ENCODE data around the gene TCERG1L. TPM values are rescaled to one million over a fixed set of nuclear protein-coding genes. Genes with fewer than 3 reads are reported as not detected.

TCERG1L gene
- total RNA-seq, 6 experiments from 2014 or later: not detected

DNA sequence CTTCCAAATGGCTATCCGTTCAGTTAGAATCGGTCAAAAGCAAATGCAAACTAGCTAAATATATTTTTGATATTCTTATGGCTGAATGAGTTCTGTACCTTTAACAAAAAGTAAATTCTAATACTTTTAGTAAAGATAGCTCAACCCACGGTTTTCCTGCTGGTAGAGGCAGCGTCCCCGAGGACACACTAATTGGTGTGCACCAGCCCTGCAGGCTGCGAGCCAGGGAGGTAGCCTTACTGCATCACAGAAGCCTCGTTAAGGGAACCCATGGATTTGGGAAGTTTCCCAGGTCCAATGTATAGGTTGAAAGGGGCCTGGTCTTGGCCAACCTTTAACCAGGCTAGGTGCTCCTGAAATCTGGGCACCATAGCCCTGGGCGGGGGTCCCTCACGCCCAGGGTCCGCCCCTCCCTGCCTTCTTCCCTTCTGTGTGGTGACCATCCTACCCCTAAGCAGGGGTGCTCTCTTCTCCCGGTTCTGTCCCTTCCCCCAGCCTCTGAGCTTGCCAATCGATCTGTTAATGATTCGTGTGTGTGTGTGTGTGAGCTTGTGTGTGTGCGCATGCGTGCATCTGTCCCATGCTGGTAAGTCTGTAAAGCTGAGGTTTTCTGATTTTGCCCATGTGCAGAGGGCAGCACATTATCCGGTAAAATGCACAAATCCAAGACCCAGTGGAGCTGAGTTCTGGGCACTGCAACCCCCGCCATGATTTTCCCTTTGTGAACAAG is 191.7 kb downstream of the TCERG1L start:
- intact Hi-C loops (cut with DNase I): no loop called here
- TF ChIP-seq, protein P1, sequence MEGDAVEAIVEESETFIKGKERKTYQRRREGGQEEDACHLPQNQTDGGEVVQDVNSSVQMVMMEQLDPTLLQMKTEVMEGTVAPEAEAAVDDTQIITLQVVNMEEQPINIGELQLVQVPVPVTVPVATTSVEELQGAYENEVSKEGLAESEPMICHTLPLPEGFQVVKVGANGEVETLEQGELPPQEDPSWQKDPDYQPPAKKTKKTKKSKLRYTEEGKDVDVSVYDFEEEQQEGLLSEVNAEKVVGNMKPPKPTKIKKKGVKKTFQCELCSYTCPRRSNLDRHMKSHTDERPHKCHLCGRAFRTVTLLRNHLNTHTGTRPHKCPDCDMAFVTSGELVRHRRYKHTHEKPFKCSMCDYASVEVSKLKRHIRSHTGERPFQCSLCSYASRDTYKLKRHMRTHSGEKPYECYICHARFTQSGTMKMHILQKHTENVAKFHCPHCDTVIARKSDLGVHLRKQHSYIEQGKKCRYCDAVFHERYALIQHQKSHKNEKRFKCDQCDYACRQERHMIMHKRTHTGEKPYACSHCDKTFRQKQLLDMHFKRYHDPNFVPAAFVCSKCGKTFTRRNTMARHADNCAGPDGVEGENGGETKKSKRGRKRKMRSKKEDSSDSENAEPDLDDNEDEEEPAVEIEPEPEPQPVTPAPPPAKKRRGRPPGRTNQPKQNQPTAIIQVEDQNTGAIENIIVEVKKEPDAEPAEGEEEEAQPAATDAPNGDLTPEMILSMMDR (IDR thresholded peaks at IDR 0.05): no peak
- no peak for TF ChIP-seq POLR2A (IDR thresholded peaks at IDR 0.05)
- Histone ChIP-seq H3K4me1 (no peaks in the 10 kb centered on the region), H3K27me3 (no peaks in the 10 kb centered on the region), H3K27ac (no peak overlapping the region), H3K9me3 (no peaks in the 10 kb centered on the region), H3K36me3 (no peaks in the 10 kb centered on the region), H3K4me3 (no peak overlapping the region)
- ATAC-seq (no peak), DNase-seq (no peak)
- WGBS (ENCODE audit: insufficient coverage, low coverage, low lambda C conversion rate, missing lambda C conversion rate): 56% methylated on average over 12 of the region's 17 CpGs

DNA sequence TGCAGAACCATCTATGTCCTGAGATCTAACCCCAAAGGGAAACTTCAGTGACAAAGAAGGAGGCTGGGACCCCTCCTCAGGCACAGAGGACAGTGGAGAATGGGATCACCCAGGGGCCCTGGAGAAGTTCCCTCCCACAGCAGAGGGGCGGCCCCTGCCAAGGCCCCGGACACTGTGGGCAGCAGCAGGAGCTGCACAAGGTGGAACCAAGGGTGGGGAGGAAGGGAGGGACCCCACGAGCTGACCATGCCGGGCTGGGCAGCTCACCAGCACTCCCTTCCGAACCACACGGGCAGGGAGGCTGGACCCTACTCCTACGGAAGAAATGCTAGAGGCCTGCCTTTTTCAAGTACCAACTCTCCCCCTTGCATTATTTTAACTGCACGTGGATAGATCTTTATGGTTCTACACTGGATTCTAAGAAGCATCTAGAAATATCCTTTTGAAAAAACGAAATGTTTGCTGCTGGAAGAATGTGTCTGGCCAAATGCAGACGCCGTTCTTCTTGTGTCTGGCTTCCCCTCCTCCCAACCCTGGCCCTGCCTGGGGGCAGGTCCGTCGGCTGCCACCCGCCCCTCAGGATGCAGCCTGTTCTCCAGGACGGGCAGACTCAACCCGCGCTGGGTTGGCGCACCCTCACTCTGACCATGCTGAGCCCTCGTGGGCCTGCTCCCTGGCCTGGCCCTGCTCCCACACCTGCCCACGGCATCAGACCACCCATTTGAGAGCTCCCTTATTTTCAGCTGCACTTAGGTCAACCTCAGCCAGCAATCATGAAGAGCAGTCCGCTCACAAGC is 193.9 kb downstream of the TCERG1L start:
- intact Hi-C loops (cut with DNase I): no loop called here
- H3K4me3 ChIP-seq: no peak overlapping the region

DNA sequence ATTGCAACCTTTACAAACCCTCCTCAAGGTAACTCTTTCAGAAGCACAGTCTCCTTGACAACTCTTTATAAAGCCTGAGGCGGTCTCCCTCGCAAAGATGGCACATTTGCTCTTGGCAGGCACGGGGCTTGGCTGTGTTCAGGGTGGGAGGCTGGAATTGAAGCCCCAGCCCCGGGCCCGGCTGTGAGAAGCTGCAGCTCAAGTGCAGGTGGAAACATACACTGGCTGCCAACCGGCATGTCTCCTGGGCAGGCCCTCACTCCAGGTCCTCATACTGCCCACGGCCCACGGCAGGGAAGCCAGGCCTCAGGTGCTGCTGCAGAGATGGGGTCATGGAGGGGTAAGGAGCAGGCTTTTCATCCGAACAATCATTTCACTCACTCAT is 194.5 kb downstream of the TCERG1L start:
- H3K9me3 ChIP-seq: no peaks in the 10 kb centered on the region
- intact Hi-C loops (cut with DNase I): no loop called here
- no peak overlapping the region for H3K4me3 ChIP-seq
- WGBS (ENCODE audit: insufficient coverage, low coverage, low lambda C conversion rate, missing lambda C conversion rate): 68% methylated on average over 5 of the region's 9 CpGs
- H3K4me1 ChIP-seq: no peaks in the 10 kb centered on the region
- DNase-seq (no peak), ATAC-seq (no peak)
- TF ChIP-seq, protein P1 (IDR thresholded peaks at IDR 0.05): no peak
- no peak for TF ChIP-seq POLR2A (IDR thresholded peaks at IDR 0.05)
- no peaks in the 10 kb centered on the region for H3K27me3 ChIP-seq
- H3K27ac ChIP-seq: no peak overlapping the region
- no peaks in the 10 kb centered on the region for H3K36me3 ChIP-seq

More for the DNA sequence above, 193.9 kb downstream of the TCERG1L start:
- 53% methylated on average over 9 of the region's 21 CpGs for WGBS (ENCODE audit: insufficient coverage, low coverage, low lambda C conversion rate, missing lambda C conversion rate)
- H3K27me3 ChIP-seq: no peaks in the 10 kb centered on the region
- DNase-seq: no peak
- H3K27ac ChIP-seq: no peak overlapping the region
- no peaks in the 10 kb centered on the region for H3K9me3 ChIP-seq
- TF ChIP-seq POLR2A (IDR thresholded peaks at IDR 0.05): no peak
- TF ChIP-seq, protein P1 (IDR thresholded peaks at IDR 0.05): no peak
- H3K4me1 ChIP-seq: no peaks in the 10 kb centered on the region
- no peak for ATAC-seq
- H3K36me3 ChIP-seq: no peaks in the 10 kb centered on the region

DNA sequence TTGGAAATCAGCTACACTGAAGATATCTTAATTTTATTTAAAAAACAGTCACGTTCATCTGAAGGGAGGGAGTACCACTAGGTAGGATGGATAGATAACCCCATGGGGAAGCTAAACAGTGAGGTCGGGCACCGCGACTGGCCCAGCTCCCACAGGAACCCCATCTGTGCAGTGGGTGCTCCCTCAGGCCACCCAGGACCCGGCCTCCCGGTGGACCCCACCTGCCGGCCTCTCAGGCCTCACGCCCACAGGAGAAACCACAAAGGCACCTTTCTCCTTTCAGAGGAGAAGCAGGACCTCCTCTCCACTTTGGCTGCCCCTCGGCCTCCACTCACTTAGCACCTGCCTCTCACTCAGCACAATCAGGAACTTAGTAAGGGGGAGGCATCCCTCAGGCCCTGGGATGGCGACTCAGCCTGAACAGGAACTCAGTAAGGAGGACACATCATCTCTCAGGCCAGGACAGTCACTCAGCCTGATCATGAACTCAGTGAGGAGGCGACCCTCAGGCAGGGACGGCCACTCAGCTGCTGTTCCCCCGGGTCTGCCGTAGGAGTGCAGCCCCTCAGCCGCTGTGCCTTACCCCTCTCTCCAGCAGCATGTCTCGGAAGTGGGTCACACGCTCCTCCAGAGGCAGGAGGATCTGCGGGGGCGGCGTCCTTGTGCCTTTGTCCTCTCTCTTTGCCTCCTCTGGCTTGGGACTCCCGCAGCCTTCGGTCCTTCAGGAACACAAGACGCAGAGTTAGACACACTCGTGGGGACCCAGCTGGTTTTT is 195.1 kb downstream of the TCERG1L start:
- intact Hi-C loops (cut with DNase I): no loop called here
- no peak for DNase-seq
- no peaks in the 10 kb centered on the region for H3K36me3 ChIP-seq
- TF ChIP-seq POLR2A (IDR thresholded peaks at IDR 0.05): no peak
- TF ChIP-seq, protein P1 (IDR thresholded peaks at IDR 0.05): no peak
- H3K9me3 ChIP-seq: no peaks in the 10 kb centered on the region
- no peaks in the 10 kb centered on the region for H3K4me1 ChIP-seq
- H3K4me3 ChIP-seq: no peak overlapping the region
- no peaks in the 10 kb centered on the region for H3K27me3 ChIP-seq
- ATAC-seq: no peak
- H3K27ac ChIP-seq: no peak overlapping the region
- WGBS (ENCODE audit: insufficient coverage, low coverage, low lambda C conversion rate, missing lambda C conversion rate): 67% methylated on average over 8 of the region's 24 CpGs
